Body of pancreas (tissue), 4 donors: ENCODE results near the gene FYB1. TPM values are rescaled to one million over a fixed set of nuclear protein-coding genes. Genes with fewer than 3 reads are reported as not detected.

Experiments
- ATAC-seq: fragments of 150-250 bp; one replicate; pipeline ENCODE4 v1.9.1; 2016
- DNase-seq, 4 donors: peaks; one replicate each; pipeline ENCODE4 v3.0.0-alpha.2; 2019
- H3K27ac ChIP-seq, 4 donors: fragments of 200-600 bp; sonication (generic); 1 replicate in 3 of 4; 2 replicates in 1 of 4; pipeline versions ENCODE4 v1.5.1 to v1.6.1; 2016 to 2019; ENCODE audit warnings: mild to moderate bottlenecking in 1 of 4, mixed read lengths in 1 of 4, moderate library complexity in 1 of 4
- H3K27me3 ChIP-seq, 2 donors: fragments of 200-600 bp; sonication (generic); one replicate each; pipeline ENCODE4 v1.6.0; 2016; ENCODE audit warnings: mild to moderate bottlenecking in 1 of 2
- H3K36me3 ChIP-seq, 2 donors: fragments of 200-600 bp; sonication (generic); replicated peaks in 1 of 2; 2 replicates each; pipeline ENCODE4 v1.5.1; 2016; ENCODE audit warnings: low read depth in 2 of 2; ENCODE audit not compliant: insufficient read depth in 1 of 2
- H3K4me1 ChIP-seq: fragments of 200-600 bp; sonication (generic); one replicate; pipeline ENCODE4 v1.6.0; 2016
- H3K4me3 ChIP-seq, 2 donors: fragments of 200-600 bp; sonication (generic); 1 replicate in 1 of 2; 2 replicates in 1 of 2; pipeline ENCODE4 v1.5.1; 2016 to 2019
- H3K9me3 ChIP-seq, 3 donors: fragments of 200-600 bp; sonication (generic); 1 replicate in 2 of 3; 2 replicates in 1 of 3; pipeline ENCODE4 v1.5.1; 2016
- CTCF ChIP-seq, 7 experiments: fragments of 450-650 bp in 4 of 7; fragments of 200-600 bp in 3 of 7; sonication (generic) in 3 of 7; IDR thresholded peaks; one replicate each; pipeline ENCODE4 v1.5.1; 2016 to 2019; ENCODE audit warnings: antibody characterized with exemption in 7 of 7
- POLR2A ChIP-seq, 3 donors: fragments of 450-650 bp; IDR thresholded peaks; one replicate each; pipeline ENCODE4 v1.6.1; 2016; ENCODE audit warnings: antibody characterized with exemption in 3 of 3, mild to moderate bottlenecking in 2 of 3
- WGBS, 2 donors: methylation state at CpG; one replicate each; pipeline ENCODE4 v1.1.5; 2017; 5-methylcytosine and 5-hydroxymethylcytosine counted together
- intact Hi-C: fragments of 100-400 bp; cut with DNase I; formaldehyde crosslinking; loops from one replicate; pipeline ENCODE4 v1.15.1; 2023
- total RNA-seq, 2 donors: library from RNA; depleted of rRNA; stranded (reverse); fragments of >200 nt; gene quantifications; one replicate each; pipeline ENCODE4 v1.1.0, GENCODE V29; 2016

The FYB1 gene
- total RNA-seq, 2 donors from 2014 or later = 2.9 to 3.0 TPM

- Histone ChIP-seq H3K36me3 (no peaks in the 10 kb centered on the region), H3K4me3 (no peak overlapping the region), H3K9me3 (no peaks in the 10 kb centered on the region), H3K27ac (no peak overlapping the region), H3K27me3 (no peaks in the 10 kb centered on the region), H3K4me1 (no peaks in the 10 kb centered on the region)
- no peak for ATAC-seq
- DNase-seq = no peak
- WGBS, 2 donors = 58 to 64% methylated on average over 4 of the region's 4 CpGs
- intact Hi-C loops = no loop called here
- TF ChIP-seq POLR2A (IDR thresholded peaks at IDR 0.05) (no peak), CTCF (IDR thresholded peaks at IDR 0.05) (no peak)
Observed at GRCh38 chr5:39190311-39191102, 28.9 kb downstream of the FYB1 start.

- Histone ChIP-seq H3K27me3 (no peaks in the 10 kb centered on the region), H3K9me3 (no peaks in the 10 kb centered on the region), H3K27ac (no peak overlapping the region), H3K4me3 (no peak overlapping the region), H3K36me3 (no peaks in the 10 kb centered on the region), H3K4me1 (no peaks in the 10 kb centered on the region)
- intact Hi-C loops = no loop called here
- 45 to 48% methylated on average over 4 of the region's 4 CpGs for WGBS, 2 donors
- no peak for DNase-seq
- TF ChIP-seq CTCF (IDR thresholded peaks at IDR 0.05) (no peak), POLR2A (IDR thresholded peaks at IDR 0.05) (no peak)
- ATAC-seq = no peak
Observed at GRCh38 chr5:39189292-39189955, 29.9 kb downstream of the FYB1 start.

- ATAC-seq (no peak), DNase-seq (no peak)
- H3K36me3 ChIP-seq = no peaks in the 10 kb centered on the region
- H3K4me3 ChIP-seq = no peak overlapping the region
- no peaks in the 10 kb centered on the region for H3K27me3 ChIP-seq
- H3K9me3 ChIP-seq = no peaks in the 10 kb centered on the region
- 65 to 72% methylated on average over 13 of the region's 13 CpGs for WGBS, 2 donors
- intact Hi-C loops = no loop called here
- TF ChIP-seq CTCF (IDR thresholded peaks at IDR 0.05) = no peak
- TF ChIP-seq POLR2A (IDR thresholded peaks at IDR 0.05) = no peak
- H3K4me1 ChIP-seq = no peaks in the 10 kb centered on the region
- H3K27ac ChIP-seq = no peak overlapping the region
Observed at GRCh38 chr5:39187831-39188731, 31.3 kb downstream of the FYB1 start.

- TF ChIP-seq CTCF (IDR thresholded peaks at IDR 0.05) (no peak), POLR2A (IDR thresholded peaks at IDR 0.05) (no peak)
- no peaks in the 10 kb centered on the region for H3K36me3 ChIP-seq
- H3K4me1 ChIP-seq = no peaks in the 10 kb centered on the region
- 67 to 72% methylated on average over 7 of the region's 7 CpGs for WGBS, 2 donors
- H3K27ac ChIP-seq = no peak overlapping the region
- intact Hi-C loops = no loop called here
- no peak overlapping the region for H3K4me3 ChIP-seq
- H3K27me3 ChIP-seq = no peaks in the 10 kb centered on the region
- no peaks in the 10 kb centered on the region for H3K9me3 ChIP-seq
- no peak for ATAC-seq
- DNase-seq = no peak
Observed at GRCh38 chr5:39186722-39187539, 32.4 kb downstream of the FYB1 start.
